HCT116 (cell line): ENCODE data around the gene IFIT3.

Source experiments
- ATF3 ChIP-seq: IDR thresholded peaks from 2 replicates; pipeline ENCODE4 v1.6.1; 2012
- EZH2 ChIP-seq: fragments of 200-600 bp; sonication (generic); IDR thresholded peaks from 2 replicates; pipeline ENCODE4 v1.6.1; 2017; ENCODE audit warnings: antibody characterized with exemption, mixed run types
- EZH2phosphoT487 ChIP-seq: fragments of 200-600 bp; IDR thresholded peaks from 2 replicates; pipeline ENCODE4 v1.6.1; 2018; ENCODE audit warnings: antibody characterized with exemption, borderline replicate concordance
- MAX ChIP-seq: IDR thresholded peaks from 2 replicates; pipeline ENCODE4 v1.6.1; 2012
- POLR2A ChIP-seq: IDR thresholded peaks from 2 replicates; pipeline ENCODE4 v1.7.0; 2011; ENCODE audit warnings: borderline replicate concordance; ENCODE audit not compliant: insufficient read depth, insufficient read length; ENCODE audit errors: extremely low read depth
- SIN3A ChIP-seq: IDR thresholded peaks from 2 replicates; pipeline ENCODE4 v1.6.1; 2012; ENCODE audit warnings: low read depth
- SP1 ChIP-seq: IDR thresholded peaks from 2 replicates; pipeline ENCODE4 v1.6.1; 2012; ENCODE audit warnings: low read depth
- ZFX ChIP-seq: fragments of 450-650 bp; IDR thresholded peaks from 2 replicates; pipeline ENCODE4 v1.6.1; 2017
- TF ChIP-seq, protein P1 (sequence below), 3 experiments: fragments of 200-600 bp in 1 of 3; sonication (generic) in 1 of 3; IDR thresholded peaks in 2 of 3; conservative IDR thresholded peaks in 1 of 3; 2 replicates each; pipeline ENCODE4 v1.5.1; 2012 to 2017; ENCODE audit warnings: low read depth in 2 of 3, low read length in 2 of 3, antibody characterized with exemption in 1 of 3, borderline replicate concordance in 1 of 3, control low read depth in 1 of 3, mild to moderate bottlenecking in 1 of 3, mixed read lengths in 1 of 3, mixed run types in 1 of 3, moderate library complexity in 1 of 3; ENCODE audit not compliant: insufficient read depth in 1 of 3

DNA sequence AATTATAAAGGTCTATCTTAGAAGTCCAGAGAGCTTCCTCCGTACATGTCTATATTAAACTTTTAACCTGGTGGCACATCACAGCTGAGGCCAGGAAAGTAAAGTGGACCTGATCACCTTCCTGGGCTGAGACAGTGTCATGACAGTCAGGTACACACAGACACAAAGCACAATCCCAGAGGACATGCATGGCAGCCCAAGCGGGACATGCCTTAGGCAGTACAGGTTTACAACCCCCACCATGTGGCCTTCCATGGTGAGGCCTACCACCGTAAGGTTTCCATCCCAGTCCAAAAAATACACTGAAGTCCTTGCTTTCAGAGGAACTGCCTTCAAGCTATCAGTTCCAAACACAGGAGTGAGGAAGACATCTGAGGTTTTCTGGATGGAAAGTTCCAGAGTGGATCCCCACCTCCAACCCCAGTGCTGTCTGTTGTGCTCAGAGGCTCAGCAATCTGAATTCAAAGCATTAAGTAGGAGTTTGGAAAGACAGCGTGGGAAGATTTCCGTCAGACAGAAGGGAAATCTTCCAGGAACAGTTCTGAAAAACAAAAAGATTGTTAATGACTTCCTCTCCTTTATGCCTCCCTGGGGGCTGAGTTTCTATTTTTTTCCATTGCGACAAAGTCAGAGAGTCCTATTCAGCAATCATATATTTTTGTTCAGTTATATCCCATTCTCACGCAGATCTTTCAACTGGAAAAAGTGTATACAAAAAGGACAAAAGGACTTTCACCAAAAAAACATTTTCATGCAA, 20.1 kb downstream of the IFIT3 start:
- TF ChIP-seq, protein P1, sequence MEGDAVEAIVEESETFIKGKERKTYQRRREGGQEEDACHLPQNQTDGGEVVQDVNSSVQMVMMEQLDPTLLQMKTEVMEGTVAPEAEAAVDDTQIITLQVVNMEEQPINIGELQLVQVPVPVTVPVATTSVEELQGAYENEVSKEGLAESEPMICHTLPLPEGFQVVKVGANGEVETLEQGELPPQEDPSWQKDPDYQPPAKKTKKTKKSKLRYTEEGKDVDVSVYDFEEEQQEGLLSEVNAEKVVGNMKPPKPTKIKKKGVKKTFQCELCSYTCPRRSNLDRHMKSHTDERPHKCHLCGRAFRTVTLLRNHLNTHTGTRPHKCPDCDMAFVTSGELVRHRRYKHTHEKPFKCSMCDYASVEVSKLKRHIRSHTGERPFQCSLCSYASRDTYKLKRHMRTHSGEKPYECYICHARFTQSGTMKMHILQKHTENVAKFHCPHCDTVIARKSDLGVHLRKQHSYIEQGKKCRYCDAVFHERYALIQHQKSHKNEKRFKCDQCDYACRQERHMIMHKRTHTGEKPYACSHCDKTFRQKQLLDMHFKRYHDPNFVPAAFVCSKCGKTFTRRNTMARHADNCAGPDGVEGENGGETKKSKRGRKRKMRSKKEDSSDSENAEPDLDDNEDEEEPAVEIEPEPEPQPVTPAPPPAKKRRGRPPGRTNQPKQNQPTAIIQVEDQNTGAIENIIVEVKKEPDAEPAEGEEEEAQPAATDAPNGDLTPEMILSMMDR (IDR thresholded peaks at IDR 0.05 in 2 of 3, conservative IDR thresholded peaks at IDR 0.05 in 1 of 3; ENCODE audit: borderline replicate concordance in 1 of 3, insufficient read depth in 1 of 3, low read depth in 2 of 3, low read length in 2 of 3) = no peak
- TF ChIP-seq ZFX = no peak
- TF ChIP-seq SIN3A = no peak
- no peak for TF ChIP-seq POLR2A
- no peak for TF ChIP-seq SP1
- no peak for TF ChIP-seq EZH2
- TF ChIP-seq MAX = no peak
- no peak for TF ChIP-seq ATF3
- TF ChIP-seq EZH2phosphoT487 = no peak
